Brain pericyte (primary cell): ENCODE measurements around the gene PCSK4.

ENCODE experiments used
- DNase-seq: peaks from one replicate; pipeline ENCODE4 v3.0.0-alpha.2; 2012; ENCODE audit warnings: low read depth, low spot score

The PCSK4 gene

GRCh38 chr19:1471010-1471514 is 19.1 kb downstream of the PCSK4 start:
- DNase-seq: no peak

GRCh38 chr19:1470305-1471009 is 19.7 kb downstream of the PCSK4 start:
- no peak for DNase-seq

- no peak for DNase-seq
These were observed 20.2 kb downstream of the PCSK4 start for GRCh38 chr19:1470055-1470304.

- DNase-seq: no peak
These were observed 20.7 kb downstream of the PCSK4 start for GRCh38 chr19:1469255-1470054.

GRCh38 chr19:1468821-1469254 is 21.3 kb downstream of the PCSK4 start:
- DNase-seq: no peak

GRCh38 chr19:1468274-1468820 is 21.8 kb downstream of the PCSK4 start:
- DNase-seq: no peak

- no peak for DNase-seq
These were observed 22.5 kb downstream of the PCSK4 start for GRCh38 chr19:1467490-1468273.

GRCh38 chr19:1467215-1467489 is 23.0 kb downstream of the PCSK4 start:
- no peak for DNase-seq

- DNase-seq: no peak
These were observed 23.5 kb downstream of the PCSK4 start for GRCh38 chr19:1466461-1467214.

- DNase-seq: no peak
These were observed 24.1 kb downstream of the PCSK4 start for GRCh38 chr19:1466018-1466460.

- DNase-seq: no peak
These were observed 24.7 kb downstream of the PCSK4 start for GRCh38 chr19:1465191-1466016.

- no peak for DNase-seq
These were observed 28.3 kb downstream of the PCSK4 start for GRCh38 chr19:1461862-1462261.

- DNase-seq: no peak
These were observed 29.8 kb downstream of the PCSK4 start for GRCh38 chr19:1460033-1460995.

- no peak for DNase-seq
These were observed 30.7 kb downstream of the PCSK4 start for GRCh38 chr19:1459479-1459878.

- DNase-seq: no peak
These were observed 32.3 kb downstream of the PCSK4 start for GRCh38 chr19:1457892-1458291.

GRCh38 chr19:1457031-1457739 is 33.0 kb downstream of the PCSK4 start:
- DNase-seq: no peak

GRCh38 chr19:1456121-1456900 is 33.8 kb downstream of the PCSK4 start:
- DNase-seq: no peak
